Measurements from ENCODE around the gene DNASE1L1. TPM values are rescaled to one million over a fixed set of nuclear protein-coding genes. Genes with fewer than 3 reads are reported as not detected.

DNASE1L1 gene
- total and polyA plus RNA-seq, 2 donors (not counting 1 experiment from before 2014, with no cell fraction given): 11.3 to 38.5 TPM

- H4K20me1 ChIP-seq (ENCODE audit: control insufficient read depth, extremely low read depth, insufficient read depth, low read length): no peaks in the 10 kb centered on the region
- peaks cover 5% of the 10 kb centered on the region for H3K36me3 ChIP-seq (ENCODE audit: control insufficient read depth, insufficient read depth, low read length)
- H3K4me2 ChIP-seq (ENCODE audit: extremely low read depth, insufficient read depth, low read length): no peak overlapping the region
- peaks cover 30% of the 10 kb centered on the region for H3K79me2 ChIP-seq (ENCODE audit: control insufficient read depth, insufficient read depth, low read length)
- no peaks in the 10 kb centered on the region for H3K9me3 ChIP-seq (ENCODE audit: control insufficient read depth, insufficient read depth, low read depth, low read length)
- TF ChIP-seq, protein P1, sequence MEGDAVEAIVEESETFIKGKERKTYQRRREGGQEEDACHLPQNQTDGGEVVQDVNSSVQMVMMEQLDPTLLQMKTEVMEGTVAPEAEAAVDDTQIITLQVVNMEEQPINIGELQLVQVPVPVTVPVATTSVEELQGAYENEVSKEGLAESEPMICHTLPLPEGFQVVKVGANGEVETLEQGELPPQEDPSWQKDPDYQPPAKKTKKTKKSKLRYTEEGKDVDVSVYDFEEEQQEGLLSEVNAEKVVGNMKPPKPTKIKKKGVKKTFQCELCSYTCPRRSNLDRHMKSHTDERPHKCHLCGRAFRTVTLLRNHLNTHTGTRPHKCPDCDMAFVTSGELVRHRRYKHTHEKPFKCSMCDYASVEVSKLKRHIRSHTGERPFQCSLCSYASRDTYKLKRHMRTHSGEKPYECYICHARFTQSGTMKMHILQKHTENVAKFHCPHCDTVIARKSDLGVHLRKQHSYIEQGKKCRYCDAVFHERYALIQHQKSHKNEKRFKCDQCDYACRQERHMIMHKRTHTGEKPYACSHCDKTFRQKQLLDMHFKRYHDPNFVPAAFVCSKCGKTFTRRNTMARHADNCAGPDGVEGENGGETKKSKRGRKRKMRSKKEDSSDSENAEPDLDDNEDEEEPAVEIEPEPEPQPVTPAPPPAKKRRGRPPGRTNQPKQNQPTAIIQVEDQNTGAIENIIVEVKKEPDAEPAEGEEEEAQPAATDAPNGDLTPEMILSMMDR (conservative IDR thresholded peaks at IDR 0.05 in 1 of 2, IDR thresholded peaks at IDR 0.05 in 1 of 2; ENCODE audit: low read depth in 1 of 2, low read length in 2 of 2): no peak
- no peak for TF ChIP-seq EZH2 (IDR thresholded peaks at IDR 0.05; ENCODE audit: low read length, missing control alignments)
- no peaks in the 10 kb centered on the region for H3K27me3 ChIP-seq (ENCODE audit: control insufficient read depth, insufficient read depth, low read length)
- no peak overlapping the region for H3K9ac ChIP-seq (ENCODE audit: insufficient read depth, low read length)
- no peaks in the 10 kb centered on the region for H3K4me1 ChIP-seq (ENCODE audit: control insufficient read depth, extremely low read depth, insufficient read depth, low read length)
- DNase-seq (ENCODE audit: low read depth in 2 of 2): no peak
- H3K27ac ChIP-seq (ENCODE audit: insufficient read depth, low read length): no peak overlapping the region
- H3K4me3 ChIP-seq (replicated peaks in 1 of 4; ENCODE audit: control extremely low read depth in 1 of 4, insufficient read depth in 1 of 4, low read depth in 3 of 4, low read length in 4 of 4): no peak overlapping the region
- H2AFZ ChIP-seq (ENCODE audit: low read length): no peak overlapping the region
Measured at GRCh38 chrX:154434394-154435168, 25.5 kb upstream of the DNASE1L1 start.

- H3K4me3 ChIP-seq (replicated peaks in 1 of 4; ENCODE audit: control extremely low read depth in 1 of 4, insufficient read depth in 1 of 4, low read depth in 3 of 4, low read length in 4 of 4): no peak overlapping the region
- H3K79me2 ChIP-seq (ENCODE audit: control insufficient read depth, insufficient read depth, low read length): peaks cover 29% of the 10 kb centered on the region
- no peaks in the 10 kb centered on the region for H3K9me3 ChIP-seq (ENCODE audit: control insufficient read depth, insufficient read depth, low read depth, low read length)
- H3K4me2 ChIP-seq (ENCODE audit: extremely low read depth, insufficient read depth, low read length): no peak overlapping the region
- H2AFZ ChIP-seq (ENCODE audit: low read length): no peak overlapping the region
- no peaks in the 10 kb centered on the region for H3K4me1 ChIP-seq (ENCODE audit: control insufficient read depth, extremely low read depth, insufficient read depth, low read length)
- no peak for DNase-seq (ENCODE audit: low read depth in 2 of 2)
- H3K27me3 ChIP-seq (ENCODE audit: control insufficient read depth, insufficient read depth, low read length): no peaks in the 10 kb centered on the region
- TF ChIP-seq, protein P1 (conservative IDR thresholded peaks at IDR 0.05 in 1 of 2, IDR thresholded peaks at IDR 0.05 in 1 of 2; ENCODE audit: low read depth in 1 of 2, low read length in 2 of 2): no peak
- no peak overlapping the region for H3K27ac ChIP-seq (ENCODE audit: insufficient read depth, low read length)
- no peaks in the 10 kb centered on the region for H4K20me1 ChIP-seq (ENCODE audit: control insufficient read depth, extremely low read depth, insufficient read depth, low read length)
- H3K9ac ChIP-seq (ENCODE audit: insufficient read depth, low read length): no peak overlapping the region
- peaks cover 5% of the 10 kb centered on the region for H3K36me3 ChIP-seq (ENCODE audit: control insufficient read depth, insufficient read depth, low read length)
Measured at GRCh38 chrX:154433605-154434004, 24.6 kb upstream of the DNASE1L1 start.

DNA sequence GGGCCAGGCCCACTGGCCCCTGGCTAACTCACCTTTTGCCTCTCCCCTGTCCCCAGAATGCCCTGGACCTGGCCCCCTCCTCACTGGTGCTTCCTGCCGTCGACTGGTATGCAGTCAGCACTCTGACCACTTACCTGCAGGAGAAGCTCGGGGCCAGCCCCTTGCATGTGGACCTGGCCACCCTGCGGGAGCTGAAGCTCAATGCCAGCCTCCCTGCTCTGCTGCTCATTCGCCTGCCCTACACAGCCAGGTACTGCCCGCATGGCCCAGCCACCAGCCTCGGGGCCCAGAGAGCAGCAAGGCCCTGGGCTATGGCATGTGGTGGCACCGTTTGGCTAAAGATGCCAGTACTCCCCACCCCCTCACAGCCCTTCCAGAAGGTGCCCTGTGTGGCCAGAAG lies 23.2 kb upstream of the DNASE1L1 start:
- Histone ChIP-seq H4K20me1 (ENCODE audit: control insufficient read depth, extremely low read depth, insufficient read depth, low read length) (no peaks in the 10 kb centered on the region), H3K9ac (ENCODE audit: insufficient read depth, low read length) (no peak overlapping the region), H2AFZ (ENCODE audit: low read length) (no peak overlapping the region), H3K79me2 (ENCODE audit: control insufficient read depth, insufficient read depth, low read length) (peaks cover 16% of the 10 kb centered on the region), H3K36me3 (ENCODE audit: control insufficient read depth, insufficient read depth, low read length) (peaks cover 5% of the 10 kb centered on the region), H3K4me2 (ENCODE audit: extremely low read depth, insufficient read depth, low read length) (no peak overlapping the region), H3K4me1 (ENCODE audit: control insufficient read depth, extremely low read depth, insufficient read depth, low read length) (no peaks in the 10 kb centered on the region), H3K9me3 (ENCODE audit: control insufficient read depth, insufficient read depth, low read depth, low read length) (no peaks in the 10 kb centered on the region), H3K4me3 (replicated peaks in 1 of 4; ENCODE audit: control extremely low read depth in 1 of 4, insufficient read depth in 1 of 4, low read depth in 3 of 4, low read length in 4 of 4) (no peak overlapping the region), H3K27ac (ENCODE audit: insufficient read depth, low read length) (no peak overlapping the region), H3K27me3 (ENCODE audit: control insufficient read depth, insufficient read depth, low read length) (no peaks in the 10 kb centered on the region)
- TF ChIP-seq EZH2 (IDR thresholded peaks at IDR 0.05; ENCODE audit: low read length, missing control alignments): no peak
- TF ChIP-seq, protein P1 (conservative IDR thresholded peaks at IDR 0.05 in 1 of 2, IDR thresholded peaks at IDR 0.05 in 1 of 2; ENCODE audit: low read depth in 1 of 2, low read length in 2 of 2): no peak
- DNase-seq (ENCODE audit: low read depth in 2 of 2): no peak

All from fibroblast of lung (primary cell).